ENCODE results near the gene ZAP70.
"Not testable (repeated sequence)": the region's sequence is repeated elsewhere in the genome, so short reads cannot be mapped to it uniquely, and the experiment has no call there.

Gene ZAP70

DNA sequence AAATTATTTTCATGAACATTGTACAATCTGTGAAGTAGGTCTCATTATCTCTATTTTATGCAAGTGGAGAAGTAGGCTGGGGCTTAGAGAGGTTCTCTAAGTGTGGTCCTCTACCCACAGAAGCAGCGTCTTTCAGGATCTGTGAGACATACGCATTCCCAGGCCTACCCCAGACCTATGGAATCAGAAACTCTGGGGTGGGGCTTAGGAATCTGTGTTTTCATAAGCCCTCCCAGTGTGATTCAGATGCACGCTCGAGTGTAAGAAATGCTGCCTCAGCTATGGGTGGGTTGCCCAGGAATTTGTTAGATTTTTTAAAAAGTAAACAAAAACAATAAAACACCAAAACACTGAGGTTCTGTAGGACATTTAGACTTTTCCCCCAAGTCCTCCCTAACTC lies 14.8 kb upstream of the ZAP70 start:
- DNase-seq (ENCODE audit: low spot score): no peak

DNA sequence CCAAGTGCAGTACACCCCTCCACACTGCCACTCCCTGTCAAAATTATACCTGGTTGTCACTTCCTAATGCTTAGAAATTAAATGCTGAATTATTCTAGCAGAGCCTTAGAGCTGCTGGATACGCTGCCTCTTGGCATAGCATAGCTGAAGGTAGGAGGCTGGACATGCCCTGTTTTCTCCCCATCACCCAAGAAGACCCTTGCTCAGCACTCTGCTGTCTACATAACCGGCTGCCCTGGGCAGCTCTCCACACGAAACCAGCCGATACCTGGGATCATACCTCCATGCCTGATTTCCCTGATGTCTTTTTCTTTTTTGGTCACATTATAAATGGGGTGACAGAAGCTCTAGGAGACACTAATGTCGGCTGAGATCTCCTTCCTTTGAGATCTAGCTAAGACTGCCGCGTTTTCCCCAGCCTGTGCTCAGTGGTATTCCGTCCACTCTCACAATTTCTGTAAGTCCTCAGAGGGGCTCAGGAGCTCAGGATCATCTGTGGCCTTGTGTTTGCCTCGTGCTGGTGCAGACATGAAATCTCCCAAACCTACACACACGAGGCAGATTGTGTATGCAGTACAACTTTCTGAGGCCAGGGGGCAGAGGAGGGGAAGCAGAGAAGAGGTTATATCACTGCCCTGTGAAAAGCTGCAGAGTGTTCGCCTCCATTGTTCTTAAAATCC lies 13.5 kb upstream of the ZAP70 start:
- peak; percentile 38 for DNase-seq (ENCODE audit: low spot score)

DNA sequence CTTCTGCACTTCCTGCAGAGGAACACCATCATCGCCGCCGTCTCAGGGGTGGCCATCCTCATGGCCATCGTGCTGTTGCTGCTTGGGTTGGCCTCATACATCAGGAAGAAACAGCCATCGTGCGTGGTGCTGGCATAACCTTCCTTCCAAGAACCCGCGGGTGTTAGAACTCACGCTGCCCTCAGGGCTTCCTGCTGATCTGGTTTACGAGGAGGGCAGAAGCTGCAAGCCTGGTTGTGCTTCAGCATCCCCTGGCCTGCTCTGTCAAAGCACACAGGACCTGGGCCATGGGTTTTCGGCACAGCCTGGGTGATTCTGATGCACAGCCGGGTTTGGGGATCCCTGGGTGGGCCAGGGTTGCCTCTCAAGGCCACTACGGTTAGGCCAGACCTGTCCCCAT lies 12.2 kb upstream of the ZAP70 start:
- DNase-seq (ENCODE audit: low spot score): no peak

DNA sequence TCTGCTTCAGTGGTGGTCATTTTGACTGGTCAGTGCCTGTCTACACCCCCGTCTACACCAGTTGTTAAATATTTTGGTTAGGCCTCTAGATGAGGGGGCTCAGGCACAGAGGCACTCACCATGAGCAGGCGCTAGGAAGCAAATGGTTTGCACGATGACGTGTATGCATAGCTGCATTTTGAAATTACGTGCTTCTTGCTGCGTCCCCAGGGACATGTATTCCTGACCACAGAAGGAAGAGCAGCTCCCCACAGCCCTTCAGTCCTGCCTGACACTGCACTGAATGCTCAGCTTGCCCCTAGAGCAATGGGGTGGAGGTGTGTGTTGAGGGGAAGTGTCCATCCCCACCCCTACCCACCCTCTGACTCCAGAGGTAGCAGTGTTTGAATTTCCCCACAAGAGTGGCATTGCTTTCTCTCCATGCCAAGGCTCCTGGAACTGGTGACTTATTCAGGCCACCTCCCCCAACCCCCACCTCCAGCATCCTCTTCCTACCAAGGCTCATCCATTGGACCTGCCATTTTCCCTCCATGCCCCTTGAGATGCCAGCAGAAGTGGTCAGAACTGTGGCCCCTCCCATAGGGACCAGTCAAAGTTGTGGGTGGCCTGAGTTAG lies 11.4 kb upstream of the ZAP70 start:
- DNase-seq (ENCODE audit: low spot score): no peak

DNA sequence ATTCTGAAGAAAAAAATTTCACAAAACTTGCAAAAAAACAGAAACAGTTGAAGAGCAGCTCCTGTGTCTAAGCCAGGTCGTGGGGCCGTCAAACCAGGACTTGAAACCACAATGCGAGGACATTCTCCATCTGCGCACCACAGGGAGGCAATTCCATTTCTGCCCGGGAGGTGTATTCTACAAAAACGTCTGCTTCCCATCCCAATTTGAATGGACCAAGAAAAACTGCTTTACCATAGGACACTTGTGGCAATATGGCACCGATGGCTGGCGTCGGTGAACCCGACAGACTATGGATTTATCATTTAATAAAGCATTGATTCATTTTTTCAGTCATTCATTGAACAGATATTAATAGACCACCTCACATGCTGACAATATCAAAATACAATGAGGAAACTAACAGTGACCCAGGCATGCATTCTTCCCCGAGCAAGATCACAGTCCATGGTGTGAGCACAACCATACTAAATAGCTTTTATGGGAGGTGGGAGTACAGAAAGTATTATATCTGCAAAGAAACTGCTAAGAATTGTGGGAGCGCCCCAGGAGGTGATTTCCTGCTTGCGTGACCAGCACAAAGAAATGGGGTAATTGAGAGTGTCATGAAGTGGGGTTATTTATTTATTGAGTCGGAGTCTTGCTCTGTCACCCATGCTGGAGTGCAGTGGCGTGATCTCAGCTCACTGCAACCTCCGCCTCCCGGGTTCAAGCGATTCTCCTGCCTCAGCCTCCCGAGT lies 10.5 kb upstream of the ZAP70 start:
- DNase-seq (ENCODE audit: low spot score): no peak

DNA sequence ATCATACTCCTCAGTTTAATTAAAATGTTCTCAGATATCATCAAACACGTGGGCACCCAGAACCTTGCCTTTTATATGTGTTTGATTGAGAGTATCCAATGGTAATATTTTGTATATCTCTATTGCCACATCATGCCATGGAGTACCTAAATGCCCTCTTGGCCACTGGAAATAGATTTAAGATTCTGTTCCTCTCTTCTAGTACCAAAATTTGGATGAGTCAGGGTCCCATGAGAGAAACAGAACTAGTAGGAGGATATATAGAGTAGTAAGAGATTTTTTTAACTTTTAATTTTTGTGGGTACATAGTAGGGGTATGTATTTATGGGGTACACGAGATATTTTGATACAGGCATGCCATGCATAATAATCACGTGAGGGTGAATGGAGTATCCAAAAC lies 9.6 kb upstream of the ZAP70 start:
- DNase-seq (ENCODE audit: low spot score): no peak

DNA sequence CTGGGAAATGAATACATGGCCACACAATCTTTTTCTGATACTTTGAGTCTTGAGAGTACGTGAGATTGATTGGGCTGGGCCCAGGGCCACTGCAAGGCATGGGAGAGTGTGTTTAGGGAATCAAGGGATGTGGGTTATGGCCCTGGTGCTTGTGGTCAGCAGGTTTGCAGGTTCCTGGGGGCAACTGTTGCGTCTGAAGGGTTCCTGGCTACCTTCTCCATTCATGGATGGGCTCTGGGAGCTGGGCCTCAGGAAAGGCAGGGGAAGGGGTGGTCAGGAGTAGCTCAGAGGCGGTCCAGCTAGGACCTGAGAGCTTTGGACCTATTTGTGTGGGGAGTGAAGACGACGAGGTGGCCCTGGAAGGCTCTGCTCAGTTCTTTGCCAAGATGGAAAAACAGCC lies 8.4 kb upstream of the ZAP70 start:
- DNase-seq (ENCODE audit: low spot score): no peak

DNA sequence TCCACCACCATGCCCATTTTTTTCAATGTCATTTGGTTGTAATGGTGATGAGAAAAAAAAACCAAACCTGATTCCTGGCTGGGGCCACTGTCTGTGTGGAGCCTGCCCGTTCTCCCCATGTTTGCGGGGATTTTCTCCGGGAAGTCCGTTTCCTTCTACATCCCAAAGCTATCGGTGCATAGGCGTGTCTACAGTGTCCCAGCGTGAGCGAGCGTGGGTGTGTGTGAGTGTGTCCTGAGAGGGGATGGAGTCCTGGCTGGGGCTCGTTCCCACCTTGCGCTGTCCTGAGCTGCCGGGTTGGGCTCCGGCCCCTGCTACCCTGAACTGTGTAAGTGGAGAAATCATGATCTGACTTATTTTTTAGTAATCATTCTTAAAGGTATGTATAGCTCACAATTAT lies 7.3 kb upstream of the ZAP70 start:
- DNase-seq (ENCODE audit: low spot score): no peak

DNA sequence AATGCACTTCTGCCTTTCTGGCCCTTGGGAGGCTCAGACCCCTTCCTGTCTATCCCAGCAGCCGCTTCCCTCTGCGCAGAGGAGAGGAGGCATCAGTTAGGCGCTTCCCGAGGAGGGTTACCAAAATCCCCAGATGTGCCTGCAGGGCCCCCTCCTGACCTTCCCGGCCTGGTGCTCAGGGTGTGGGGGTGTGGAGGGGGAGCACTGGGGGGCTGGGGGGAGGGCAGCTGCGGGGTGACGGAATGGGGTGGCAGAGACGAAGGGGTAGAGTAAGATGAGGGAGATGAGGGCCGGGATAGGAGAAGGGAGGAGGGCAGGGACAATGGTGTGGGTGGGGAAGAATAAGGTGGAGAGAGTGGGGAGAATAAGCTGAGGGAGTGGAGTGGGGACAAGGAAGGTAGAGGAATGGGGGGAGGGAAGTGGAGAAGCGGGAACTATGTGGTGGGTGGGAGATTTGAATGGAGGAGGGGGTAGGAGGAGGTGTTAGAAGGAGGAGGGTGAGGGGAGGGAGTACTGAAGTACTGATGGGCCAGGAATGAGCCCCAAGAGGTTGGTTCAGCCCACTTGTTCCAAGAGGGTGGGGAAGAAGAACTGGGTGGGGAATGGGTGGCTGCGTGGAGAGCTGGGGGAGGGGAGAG lies 6.5 kb upstream of the ZAP70 start:
- DNase-seq (ENCODE audit: low spot score): no peak

DNA sequence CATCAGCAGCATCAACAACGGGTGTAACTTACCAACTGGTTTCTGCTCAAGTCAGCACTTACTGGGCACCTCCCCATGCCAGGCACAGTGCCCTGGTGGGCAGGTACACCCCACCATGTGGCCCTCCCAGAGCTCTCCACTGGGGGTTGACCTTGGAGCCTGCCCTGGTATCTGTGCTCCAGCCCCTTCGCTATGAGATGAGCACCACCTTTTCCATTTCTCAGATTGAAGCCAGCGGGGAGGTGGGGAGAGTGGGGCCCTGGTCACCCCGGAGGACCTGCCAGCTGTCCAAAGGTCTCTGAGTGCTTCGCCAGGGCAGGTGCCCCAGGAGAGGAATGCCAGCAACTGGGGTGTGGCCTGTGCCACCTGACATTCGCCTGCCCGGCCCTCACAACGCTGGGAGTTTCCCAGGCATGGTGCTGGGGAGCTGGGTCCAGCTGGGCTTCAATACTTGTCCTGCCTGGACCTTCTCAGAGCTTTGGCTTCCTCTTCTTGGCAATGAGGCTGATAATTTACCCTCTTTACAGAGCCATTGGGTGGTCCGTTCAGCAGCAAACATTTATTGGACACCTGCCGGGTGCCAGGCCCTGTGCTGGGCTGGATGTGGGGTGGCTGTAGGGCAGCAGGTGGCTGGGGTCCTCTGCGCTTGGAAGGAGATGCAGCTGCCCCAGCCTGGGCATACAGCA lies 5.9 kb upstream of the ZAP70 start:
- DNase-seq (ENCODE audit: low spot score): no peak

DNA sequence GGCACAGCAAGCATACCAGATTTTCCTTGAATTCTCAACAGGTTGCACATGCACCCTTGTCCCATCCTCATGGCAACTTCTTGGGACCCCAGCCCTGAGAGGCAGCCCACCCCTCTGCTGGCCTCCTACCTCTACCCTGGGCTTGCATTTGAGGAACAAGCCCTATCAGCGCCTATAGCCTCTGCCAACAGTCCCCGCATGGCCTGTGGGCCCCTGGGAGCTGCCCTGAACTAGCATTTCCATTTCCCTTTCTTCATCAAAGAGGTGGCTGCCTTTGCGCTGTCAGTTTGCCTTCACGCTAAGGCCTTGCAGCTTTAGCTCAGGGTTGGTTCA lies 5.4 kb upstream of the ZAP70 start:
- no peak for DNase-seq (ENCODE audit: low spot score)

DNA sequence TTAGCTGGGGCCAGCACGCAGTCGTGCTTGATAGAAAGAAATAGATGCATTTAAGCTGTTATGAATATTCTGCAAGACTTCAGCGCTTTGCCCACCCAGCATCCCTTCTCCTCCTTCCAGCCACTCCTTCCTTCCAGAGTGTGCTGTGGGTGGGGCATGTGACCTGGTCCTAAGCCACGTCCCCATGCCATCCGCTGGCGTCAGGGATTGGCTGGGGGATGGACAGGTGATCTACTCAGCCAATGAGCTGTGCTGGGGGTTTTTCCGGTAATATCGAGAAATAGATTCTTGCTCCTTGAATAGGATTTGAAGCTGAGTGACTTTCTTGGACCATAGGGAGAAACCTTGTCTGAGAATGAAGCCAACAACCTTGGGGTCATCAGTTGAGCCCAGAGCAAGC lies 4.8 kb upstream of the ZAP70 start:
- DNase-seq (ENCODE audit: low spot score): no peak

DNA sequence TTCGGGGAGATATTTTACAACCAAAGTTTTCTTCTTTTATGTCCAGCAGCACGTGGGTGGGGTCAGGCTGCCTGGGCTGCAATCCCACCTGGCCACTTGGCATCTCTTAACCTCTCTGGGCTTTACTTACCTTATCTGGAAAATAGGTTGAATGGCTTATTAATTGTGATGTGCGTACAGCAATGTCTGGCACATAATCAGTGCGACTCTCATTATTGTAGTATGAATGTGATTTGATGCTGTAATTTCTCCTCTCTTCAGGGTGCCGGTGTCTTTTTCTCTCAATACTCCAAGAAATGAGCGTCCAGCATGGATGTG lies 2.0 kb upstream of the ZAP70 start:
- DNase-seq (ENCODE audit: low spot score): no peak

DNA sequence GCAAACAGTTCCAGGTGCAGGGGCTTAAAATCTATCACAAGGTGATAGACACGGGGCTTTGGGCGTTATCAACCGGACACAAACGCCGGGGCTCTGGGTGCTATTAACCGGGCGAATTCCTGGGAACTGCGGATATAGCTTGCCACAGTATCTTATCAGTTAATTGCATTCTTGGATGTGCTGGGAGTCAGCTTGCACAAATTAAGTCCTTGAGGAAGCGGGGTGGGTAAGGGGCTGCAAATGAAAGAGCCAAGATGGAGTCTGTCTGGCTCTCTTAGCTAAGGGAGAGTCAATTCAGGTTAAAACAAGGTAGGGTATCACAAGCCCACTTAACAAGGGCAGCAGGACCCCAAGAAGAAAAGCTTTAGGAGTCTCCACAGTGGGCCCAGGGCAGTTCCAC lies 1.2 kb upstream of the ZAP70 start:
- DNase-seq (ENCODE audit: low spot score): not testable (repeated sequence)

DNA sequence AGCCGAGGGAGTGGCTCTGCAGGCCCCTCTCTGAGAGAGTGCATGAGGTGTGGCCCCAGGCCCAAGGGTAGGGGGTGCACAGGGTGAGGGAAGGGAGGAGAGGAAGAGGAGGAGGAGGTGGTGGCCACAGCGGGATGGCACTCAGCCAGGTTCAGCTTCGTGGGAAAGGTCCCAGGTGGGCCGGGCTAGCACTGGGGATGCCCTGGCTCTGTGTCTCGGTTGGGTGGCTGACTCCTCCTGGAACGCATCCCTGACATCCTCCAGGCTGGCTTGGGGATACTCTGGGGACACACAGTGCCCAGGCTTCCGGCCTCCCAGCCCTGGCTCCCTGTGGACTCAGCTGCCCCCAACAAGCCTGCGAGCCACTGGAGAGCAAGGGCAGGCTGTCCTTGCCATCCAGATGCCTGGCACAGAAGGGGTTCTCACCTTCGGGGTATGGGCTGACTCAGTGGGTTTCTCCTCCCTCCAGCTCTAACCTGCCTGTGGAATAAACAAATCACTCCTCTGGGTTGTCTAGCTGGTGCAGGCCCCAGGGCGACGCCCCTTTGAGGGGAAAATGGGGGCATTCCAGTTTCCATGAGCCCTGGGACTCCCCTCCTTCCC lies 582 bp upstream of the ZAP70 start:
- DNase-seq (ENCODE audit: low spot score): no peak

DNA sequence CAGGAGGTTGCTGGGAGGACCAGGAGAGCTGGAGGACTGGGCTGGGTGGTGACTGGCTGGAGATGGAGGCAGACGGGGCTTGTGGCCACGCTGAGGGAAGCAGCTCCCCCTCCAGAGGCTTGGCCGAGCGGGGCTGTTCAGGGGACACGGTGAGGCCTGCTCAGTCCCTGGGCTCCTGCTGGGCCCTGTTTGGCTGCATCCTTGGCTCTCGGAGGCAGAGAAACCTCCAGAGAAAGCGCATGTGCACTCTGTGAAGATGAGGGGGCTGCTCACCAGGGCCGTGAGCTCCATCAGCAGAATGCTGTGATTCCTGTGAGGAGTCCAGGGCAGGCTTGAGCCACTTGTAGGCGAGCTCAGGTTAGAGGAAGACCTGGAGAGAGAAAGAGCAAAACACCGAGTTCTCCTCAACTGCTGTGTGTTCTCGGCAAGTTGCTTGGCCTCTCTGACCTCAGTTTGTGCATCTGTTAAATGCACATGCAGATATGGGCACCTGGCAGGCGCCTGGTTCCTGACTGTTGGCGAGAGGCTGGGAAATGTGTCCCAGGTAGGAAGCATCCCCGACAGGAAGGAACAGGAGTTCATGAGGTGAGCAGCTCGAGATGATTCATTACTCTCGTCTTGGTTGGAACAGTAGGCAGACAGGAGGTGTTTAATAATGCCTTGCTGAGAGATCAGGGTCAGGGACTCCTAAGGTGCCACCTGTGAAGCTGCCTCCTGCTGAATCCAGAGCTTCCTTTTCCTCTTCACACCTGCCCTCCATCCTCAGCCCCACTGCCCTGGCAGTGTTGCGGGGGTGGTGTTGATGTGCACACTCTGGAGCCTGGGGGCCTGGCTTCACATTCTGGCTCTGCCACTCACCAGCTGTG lies 941 bp downstream of the ZAP70 start:
- DNase-seq (ENCODE audit: low spot score): no peak

DNA sequence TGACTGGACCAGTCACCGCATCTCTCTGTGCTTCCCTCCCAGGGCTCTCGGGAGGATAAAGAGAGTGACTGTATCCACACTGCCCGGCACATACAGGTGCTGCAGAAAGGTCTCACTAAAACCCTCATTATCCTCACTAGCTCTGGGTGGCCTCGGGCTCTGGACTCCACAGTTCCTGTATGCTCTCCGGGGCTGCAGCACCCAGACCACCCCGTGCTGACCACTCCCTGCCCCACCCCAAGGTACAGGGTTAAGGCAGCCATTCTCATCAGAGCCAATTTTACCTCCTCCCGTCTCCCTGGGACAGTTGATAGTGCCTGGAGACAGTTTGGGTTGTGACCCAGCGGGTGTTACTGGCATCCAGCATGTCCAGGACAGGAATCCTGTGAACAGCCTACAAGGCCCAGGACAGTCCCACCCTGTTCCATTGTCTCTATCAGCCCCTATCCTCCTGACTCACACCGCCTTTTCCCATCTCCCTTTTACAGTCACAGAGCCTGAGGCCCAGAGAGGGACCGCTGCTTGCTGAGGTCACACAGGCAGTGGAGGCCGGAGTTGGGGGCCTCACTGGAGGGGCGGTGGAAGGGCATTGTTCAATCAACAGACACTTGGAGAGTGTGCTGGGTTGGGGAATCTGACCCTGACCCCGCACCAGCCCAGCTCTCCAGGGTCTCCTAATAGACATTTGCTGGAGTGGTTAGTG lies 1.7 kb downstream of the ZAP70 start:
- DNase-seq (ENCODE audit: low spot score): no peak

DNA sequence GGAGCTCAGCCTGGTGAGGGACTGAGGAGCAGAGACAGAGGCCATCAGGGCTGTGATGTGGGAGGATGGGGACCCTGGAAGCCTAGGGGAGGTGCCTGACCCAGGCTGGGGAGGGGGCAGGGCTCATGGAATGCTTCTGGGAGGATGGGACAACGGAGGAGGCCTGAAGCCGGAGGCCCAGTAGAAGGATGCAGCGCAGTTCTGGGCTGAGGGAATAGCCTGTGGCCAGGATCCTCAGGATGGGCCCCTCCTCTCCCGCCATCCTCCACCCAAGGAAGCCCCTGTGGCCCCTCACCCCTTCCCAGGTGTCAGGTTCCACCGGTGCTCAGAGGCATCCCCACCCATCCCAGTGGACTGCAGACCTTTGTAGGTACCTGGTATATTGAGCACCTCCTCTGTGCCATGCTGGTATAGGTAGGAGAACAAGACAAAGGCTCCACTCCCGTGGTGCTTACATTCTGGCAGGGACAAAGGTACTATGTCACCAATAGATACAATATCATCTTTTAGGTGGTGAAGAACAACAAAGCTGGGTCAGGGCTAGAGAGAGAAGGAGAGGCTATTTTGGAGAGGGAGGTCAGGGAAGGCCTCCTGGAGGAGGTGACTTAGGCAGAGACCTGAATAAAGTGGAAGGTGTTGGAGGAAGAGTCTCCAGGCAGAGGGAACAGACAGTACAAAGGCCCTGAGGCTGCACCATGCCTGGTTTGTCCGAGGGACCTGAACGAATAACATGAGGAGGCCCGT lies 2.7 kb downstream of the ZAP70 start:
- no peak for DNase-seq (ENCODE audit: low spot score)

DNA sequence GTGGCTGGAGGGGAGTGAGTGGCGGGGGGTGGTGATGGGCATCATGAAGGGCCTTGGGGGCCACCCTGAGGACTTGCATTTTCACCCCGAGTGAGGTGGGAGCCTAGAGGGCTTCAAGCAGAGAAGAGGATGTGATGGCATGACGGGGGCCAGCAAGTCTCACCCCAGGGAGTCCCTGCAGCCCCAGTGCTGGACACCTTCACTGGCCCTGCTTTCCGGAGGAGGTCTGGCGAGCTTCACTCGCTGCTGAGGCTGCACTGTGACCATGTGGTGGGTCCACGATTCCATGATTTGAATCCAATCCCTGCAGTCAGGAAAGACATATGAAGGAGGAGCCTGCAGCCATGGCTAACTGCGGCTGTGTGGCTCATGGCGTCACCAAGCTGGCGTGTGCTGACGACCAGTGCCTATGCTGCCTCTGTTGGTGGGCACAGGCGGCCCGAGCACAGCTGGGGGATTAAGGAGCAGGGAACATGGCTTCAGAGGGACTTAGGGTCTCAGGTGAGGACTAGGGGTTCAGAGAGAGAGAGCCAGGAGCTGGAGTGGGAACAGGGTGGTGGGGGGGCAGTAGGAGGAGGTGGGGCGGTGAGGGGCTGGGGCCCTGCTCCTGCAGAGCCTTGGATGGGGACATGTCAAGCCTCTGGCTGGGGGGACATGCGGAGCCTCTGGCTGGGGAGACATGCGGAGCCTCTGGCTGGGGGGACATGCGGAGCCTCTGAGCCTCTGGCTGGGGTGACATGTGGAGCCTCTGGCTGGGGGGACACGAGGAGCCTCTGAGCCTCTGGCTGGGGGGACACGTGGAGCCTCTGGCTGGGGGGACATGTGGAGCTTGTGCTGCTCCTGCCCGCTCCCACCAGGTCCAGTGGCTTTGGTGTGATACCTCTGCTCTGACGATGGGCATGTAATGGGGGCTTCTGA lies 3.6 kb downstream of the ZAP70 start:
- DNase-seq (ENCODE audit: low spot score): no peak
